CD8-positive, alpha-beta memory T cell (primary cell): ENCODE measurements around the gene PTGS2. TPM values are rescaled to one million over a fixed set of nuclear protein-coding genes. Genes with fewer than 3 reads are reported as not detected.

Source experiments
- CTCF ChIA-PET: fragments of 350-600 bp; sonication (Branson Sonifier 250); formaldehyde crosslinking; loops from one replicate; lab custom pipeline; 2021; ENCODE audit warnings: antibody characterized with exemption; lab: Charles Lee
- POLR2A ChIA-PET: fragments of 350-600 bp; sonication (Branson Sonifier 250); formaldehyde crosslinking; loops from one replicate; lab custom pipeline; 2021; ENCODE audit warnings: antibody characterized with exemption; lab: Charles Lee
- DNase-seq, 5 donors: peaks; one replicate each; pipeline versions ENCODE4 v3.0.0 to v3.0.0-alpha.2; 2020 to 2022; ENCODE audit warnings: mixed read lengths in 1 of 5
- H3K27ac ChIP-seq: one replicate; pipeline ENCODE4 v1.7.0; 2013; ENCODE audit warnings: low read depth, mild to moderate bottlenecking, low read length, moderate library complexity
- H3K27me3 ChIP-seq: 2 replicates; pipeline ENCODE4 v1.7.0; 2013; ENCODE audit warnings: low read length, mild to moderate bottlenecking; ENCODE audit not compliant: insufficient read depth, poor library complexity, severe bottlenecking
- H3K36me3 ChIP-seq: 2 replicates; pipeline ENCODE4 v1.7.0; 2013; ENCODE audit warnings: mild to moderate bottlenecking, low read length, moderate library complexity; ENCODE audit not compliant: insufficient read depth
- H3K4me1 ChIP-seq: 2 replicates; pipeline ENCODE4 v1.7.0; 2013; ENCODE audit warnings: mild to moderate bottlenecking, low read length, moderate library complexity; ENCODE audit not compliant: insufficient read depth
- H3K4me3 ChIP-seq: 2 replicates; pipeline ENCODE4 v1.7.0; 2013; ENCODE audit warnings: mild to moderate bottlenecking, low read length
- H3K9me3 ChIP-seq: 2 replicates; pipeline ENCODE4 v1.7.0; 2013; ENCODE audit warnings: mild to moderate bottlenecking, low read length
- H3K27ac Mint-ChIP-seq, 8 donors: one replicate each; pipeline ENCODE4 v1.8.0; 2020 to 2021; ENCODE audit warnings: mixed read lengths in 8 of 8, mild to moderate bottlenecking in 6 of 8, inconsistent platforms in 3 of 8, moderate library complexity in 3 of 8
- H3K27me3 Mint-ChIP-seq, 2 donors: one replicate each; pipeline ENCODE4 v1.8.0; 2020 to 2021; ENCODE audit warnings: mixed read lengths in 2 of 2, mild to moderate bottlenecking in 1 of 2, moderate library complexity in 1 of 2
- H3K36me3 Mint-ChIP-seq, 3 donors: one replicate each; pipeline ENCODE4 v1.8.0; 2020 to 2021; ENCODE audit warnings: mixed read lengths in 3 of 3, inconsistent platforms in 1 of 3, mild to moderate bottlenecking in 1 of 3
- H3K4me1 Mint-ChIP-seq, 3 donors: one replicate each; pipeline ENCODE4 v1.8.0; 2020 to 2021; ENCODE audit warnings: mixed read lengths in 3 of 3, inconsistent platforms in 1 of 3, mild to moderate bottlenecking in 1 of 3
- H3K4me3 Mint-ChIP-seq, 7 donors: one replicate each; pipeline ENCODE4 v1.8.0; 2020 to 2021; ENCODE audit warnings: mixed read lengths in 7 of 7, mild to moderate bottlenecking in 6 of 7, moderate library complexity in 4 of 7, inconsistent platforms in 2 of 7
- H3K9me3 Mint-ChIP-seq, 5 donors: one replicate each; pipeline ENCODE4 v1.8.0; 2020 to 2022; ENCODE audit warnings: mixed read lengths in 5 of 5, mild to moderate bottlenecking in 3 of 5, moderate library complexity in 2 of 5, inconsistent platforms in 1 of 5
- polyA plus RNA-seq: library from polyadenylated mRNA; unstranded; fragments of 300-500 nt; fragmentation: Illumina TruSeq; gene quantifications from one replicate; pipeline ENCODE4 v1.2.3, GENCODE V29; 2021
- total RNA-seq, 2 experiments: library from RNA; stranded (reverse); gene quantifications; one replicate each; pipeline ENCODE4 v1.2.3, GENCODE V29; 2021

The PTGS2 gene
- total and polyA plus RNA-seq, 3 experiments from 2014 or later: 3.1 to 3.7 TPM; not detected in 1

- no peak overlapping the region for H3K27ac ChIP-seq
- Mint-ChIP-seq H3K4me1 (no peaks in the 10 kb centered on the region), H3K4me3 (no peak overlapping the region), H3K9me3 (peaks cover 0 to 1% (median 0%) of the 10 kb centered on the region in 5 donors), H3K36me3 (no peaks in the 10 kb centered on the region), H3K27ac (no peak overlapping the region), H3K27me3 (no peaks in the 10 kb centered on the region)
- CTCF ChIA-PET: no interaction called here
- DNase-seq: no peak
- POLR2A ChIA-PET: no interaction called here
- H3K4me1 ChIP-seq: no peaks in the 10 kb centered on the region
- H3K9me3 ChIP-seq: no peaks in the 10 kb centered on the region
- H3K36me3 ChIP-seq: no peaks in the 10 kb centered on the region
- no peak overlapping the region for H3K4me3 ChIP-seq
- no peaks in the 10 kb centered on the region for H3K27me3 ChIP-seq
Measured at GRCh38 chr1:186700722-186701121, 20.5 kb upstream of the PTGS2 start.

GRCh38 chr1:186699519-186699918 is 19.3 kb upstream of the PTGS2 start:
- Mint-ChIP-seq H3K27me3 (peaks cover 0 to 2% of the 10 kb centered on the region in 2 donors), H3K9me3 (peaks cover 0 to 2% (median 0%) of the 10 kb centered on the region in 5 donors), H3K27ac (no peak overlapping the region), H3K36me3 (no peaks in the 10 kb centered on the region), H3K4me3 (no peak overlapping the region), H3K4me1 (no peaks in the 10 kb centered on the region)
- Histone ChIP-seq H3K36me3 (no peaks in the 10 kb centered on the region), H3K27me3 (no peaks in the 10 kb centered on the region), H3K4me3 (no peak overlapping the region), H3K4me1 (no peaks in the 10 kb centered on the region), H3K27ac (no peak overlapping the region), H3K9me3 (no peaks in the 10 kb centered on the region)
- DNase-seq: no peak
- CTCF ChIA-PET: no interaction called here
- POLR2A ChIA-PET: no interaction called here

- H3K27me3 ChIP-seq: no peaks in the 10 kb centered on the region
- no peaks in the 10 kb centered on the region for H3K36me3 Mint-ChIP-seq
- H3K27me3 Mint-ChIP-seq: peaks cover under 1 to 2% of the 10 kb centered on the region in 2 donors
- H3K27ac Mint-ChIP-seq: no peak overlapping the region
- no peak overlapping the region for H3K27ac ChIP-seq
- H3K36me3 ChIP-seq: no peaks in the 10 kb centered on the region
- ChIA-PET CTCF (no interaction called here), POLR2A (no interaction called here)
- no peaks in the 10 kb centered on the region for H3K4me1 ChIP-seq
- no peak overlapping the region for H3K4me3 ChIP-seq
- no peak overlapping the region for H3K4me3 Mint-ChIP-seq
- peaks cover 3 to 11% (median 6%) of the 10 kb centered on the region in 5 donors for H3K9me3 Mint-ChIP-seq
- DNase-seq: no peak
- H3K9me3 ChIP-seq: no peaks in the 10 kb centered on the region
- no peaks in the 10 kb centered on the region for H3K4me1 Mint-ChIP-seq
Measured at GRCh38 chr1:186689907-186690306, 9.7 kb upstream of the PTGS2 start.

- Mint-ChIP-seq H3K36me3 (no peaks in the 10 kb centered on the region), H3K27me3 (peaks cover 0 to 5% of the 10 kb centered on the region in 2 donors), H3K9me3 (peaks cover 3 to 11% (median 6%) of the 10 kb centered on the region in 5 donors), H3K4me1 (no peaks in the 10 kb centered on the region), H3K27ac (no peak overlapping the region), H3K4me3 (no peak overlapping the region)
- Histone ChIP-seq H3K4me1 (no peaks in the 10 kb centered on the region), H3K9me3 (no peaks in the 10 kb centered on the region), H3K36me3 (no peaks in the 10 kb centered on the region), H3K27me3 (no peaks in the 10 kb centered on the region), H3K4me3 (no peak overlapping the region), H3K27ac (no peak overlapping the region)
- DNase-seq: no peak
- ChIA-PET POLR2A (no interaction called here), CTCF (no interaction called here)
Measured at GRCh38 chr1:186689376-186689775, 9.2 kb upstream of the PTGS2 start.

- CTCF ChIA-PET: no interaction called here
- Mint-ChIP-seq H3K9me3 (peaks cover 0 to 7% (median 7%) of the 10 kb centered on the region in 5 donors), H3K36me3 (no peaks in the 10 kb centered on the region), H3K4me3 (no peak overlapping the region), H3K4me1 (peaks cover 8 to 18% (median 13%) of the 10 kb centered on the region in 3 donors), H3K27me3 (peaks cover 8 to 46% of the 10 kb centered on the region in 2 donors), H3K27ac (no peak overlapping the region)
- POLR2A ChIA-PET: no interaction called here
- H3K27me3 ChIP-seq: peaks cover 15% of the 10 kb centered on the region
- DNase-seq: no peak
- H3K4me1 ChIP-seq: no peaks in the 10 kb centered on the region
- H3K36me3 ChIP-seq: no peaks in the 10 kb centered on the region
- H3K4me3 ChIP-seq: no peak overlapping the region
- H3K9me3 ChIP-seq: no peaks in the 10 kb centered on the region
- H3K27ac ChIP-seq: no peak overlapping the region
Measured at GRCh38 chr1:186683652-186684410, 3.6 kb upstream of the PTGS2 start.

- H3K27me3 Mint-ChIP-seq: peaks cover 8 to 53% of the 10 kb centered on the region in 2 donors
- ChIA-PET CTCF (no interaction called here), POLR2A (no interaction called here)
- Histone ChIP-seq H3K27ac (no peak overlapping the region), H3K36me3 (no peaks in the 10 kb centered on the region), H3K27me3 (peaks cover 15% of the 10 kb centered on the region), H3K4me3 (no peak overlapping the region), H3K4me1 (no peaks in the 10 kb centered on the region), H3K9me3 (no peaks in the 10 kb centered on the region)
- no peaks in the 10 kb centered on the region for H3K36me3 Mint-ChIP-seq
- H3K27ac Mint-ChIP-seq: no peak overlapping the region
- peaks cover 2 to 7% (median 7%) of the 10 kb centered on the region in 5 donors for H3K9me3 Mint-ChIP-seq
- peaks cover 8 to 18% (median 13%) of the 10 kb centered on the region in 3 donors for H3K4me1 Mint-ChIP-seq
- no peak for DNase-seq
- no peak overlapping the region for H3K4me3 Mint-ChIP-seq
Measured at GRCh38 chr1:186682736-186683135, 2.5 kb upstream of the PTGS2 start.

GRCh38 chr1:186681801-186682200 is 1.6 kb upstream of the PTGS2 start:
- Histone ChIP-seq H3K4me3 (no peak overlapping the region), H3K27me3 (peaks cover 15% of the 10 kb centered on the region), H3K9me3 (no peaks in the 10 kb centered on the region), H3K4me1 (no peaks in the 10 kb centered on the region), H3K36me3 (no peaks in the 10 kb centered on the region), H3K27ac (no peak overlapping the region)
- peaks cover 8 to 18% (median 13%) of the 10 kb centered on the region in 3 donors for H3K4me1 Mint-ChIP-seq
- no peak for DNase-seq
- H3K36me3 Mint-ChIP-seq: no peaks in the 10 kb centered on the region
- H3K27ac Mint-ChIP-seq: no peak overlapping the region
- peaks cover 8 to 58% of the 10 kb centered on the region in 2 donors for H3K27me3 Mint-ChIP-seq
- H3K4me3 Mint-ChIP-seq: no peak overlapping the region
- ChIA-PET POLR2A (no interaction called here), CTCF (no interaction called here)
- peaks cover 1 to 3% (median 2%) of the 10 kb centered on the region in 5 donors for H3K9me3 Mint-ChIP-seq

- no peaks in the 10 kb centered on the region for H3K36me3 Mint-ChIP-seq
- Histone ChIP-seq H3K27ac (no peak overlapping the region), H3K4me3 (no peak overlapping the region), H3K36me3 (no peaks in the 10 kb centered on the region), H3K27me3 (peaks cover 15% of the 10 kb centered on the region), H3K4me1 (no peaks in the 10 kb centered on the region), H3K9me3 (no peaks in the 10 kb centered on the region)
- no peak overlapping the region for H3K27ac Mint-ChIP-seq
- peaks cover 0 to 2% (median 1%) of the 10 kb centered on the region in 5 donors for H3K9me3 Mint-ChIP-seq
- H3K4me3 Mint-ChIP-seq: peak overlapping the region in 1 of 7 donors; percentile 8
- ChIA-PET POLR2A (no interaction called here), CTCF (no interaction called here)
- H3K27me3 Mint-ChIP-seq: peaks cover 8 to 58% of the 10 kb centered on the region in 2 donors
- peaks cover 8 to 18% (median 13%) of the 10 kb centered on the region in 3 donors for H3K4me1 Mint-ChIP-seq
- DNase-seq: no peak
Measured at GRCh38 chr1:186681121-186681520, 898 bp upstream of the PTGS2 start.
